Testis (tissue), 2 donors: ENCODE results near the gene PKIG.

Source experiments
- CTCF ChIP-seq, 3 experiments: fragments of 450-650 bp in 2 of 3; fragments of 200-600 bp in 1 of 3; sonication (generic) in 1 of 3; IDR thresholded peaks; one replicate each; pipeline ENCODE4 v1.5.1; 2016 to 2019; ENCODE audit warnings: antibody characterized with exemption in 3 of 3, mild to moderate bottlenecking in 2 of 3, moderate library complexity in 1 of 3
- POLR2A ChIP-seq: fragments of 450-650 bp; IDR thresholded peaks from one replicate; pipeline ENCODE4 v1.6.1; 2017; ENCODE audit warnings: antibody characterized with exemption, mild to moderate bottlenecking, moderate library complexity

GRCh38 chr20:44649976-44650375, 67.6 kb downstream of the PKIG start:
- TF ChIP-seq CTCF (IDR thresholded peaks at IDR 0.05), result no peak
- TF ChIP-seq POLR2A, result no peak
